Neuronal stem cell (in vitro differentiated cells): Measurements from ENCODE around the gene ARHGAP28.

Source experiments
- DNase-seq: peaks from one replicate; pipeline ENCODE4 v3.0.0-alpha.2; 2013; ENCODE audit warnings: low spot score
- H2AFZ ChIP-seq: one replicate; pipeline ENCODE4 v1.6.1; 2013; ENCODE audit warnings: mild to moderate bottlenecking, low read length, inconsistent platforms
- H2AK5ac ChIP-seq: 2 replicates; pipeline ENCODE4 v1.6.1; 2013; ENCODE audit warnings: low read depth, mild to moderate bottlenecking, inconsistent platforms, low read length, moderate library complexity, mixed read lengths
- H2BK120ac ChIP-seq: 2 replicates; pipeline ENCODE4 v1.6.1; 2013; ENCODE audit warnings: low read depth, mild to moderate bottlenecking, inconsistent platforms, low read length, moderate library complexity, mixed read lengths
- H2BK12ac ChIP-seq: one replicate; pipeline ENCODE4 v1.6.1; 2013; ENCODE audit warnings: low read length, inconsistent platforms
- H2BK15ac ChIP-seq: 2 replicates; pipeline ENCODE4 v1.6.1; 2013; ENCODE audit warnings: mild to moderate bottlenecking, low read length, inconsistent platforms, mixed read lengths
- H2BK5ac ChIP-seq: one replicate; pipeline ENCODE4 v1.6.1; 2013; ENCODE audit warnings: inconsistent platforms, mild to moderate bottlenecking, low read length, moderate library complexity
- H3K14ac ChIP-seq: one replicate; pipeline ENCODE4 v1.6.1; 2013; ENCODE audit warnings: low read length, inconsistent platforms
- H3K18ac ChIP-seq: 2 replicates; pipeline ENCODE4 v1.6.1; 2013; ENCODE audit warnings: low read length, inconsistent platforms
- H3K23ac ChIP-seq: 2 replicates; pipeline ENCODE4 v1.6.1; 2013; ENCODE audit warnings: low read depth, mild to moderate bottlenecking, mixed read lengths, low read length, inconsistent platforms; ENCODE audit not compliant: poor library complexity
- H3K27ac ChIP-seq: replicated peaks from 3 replicates; pipeline ENCODE4 v1.5.1; 2013; ENCODE audit warnings: low read length, inconsistent platforms
- H3K27me3 ChIP-seq, 3 experiments: 2 replicates each; pipeline ENCODE4 v1.6.1; 2013; ENCODE audit warnings: low read length in 3 of 3, mild to moderate bottlenecking in 2 of 3, inconsistent platforms in 1 of 3, low read depth in 1 of 3, mixed read lengths in 1 of 3, moderate library complexity in 1 of 3; ENCODE audit not compliant: control insufficient read depth in 3 of 3, insufficient read depth in 3 of 3
- H3K36me3 ChIP-seq, 2 donors: replicated peaks in 1 of 2; 2 replicates each; pipeline ENCODE4 v1.6.1; 2013; ENCODE audit warnings: low read length in 2 of 2; ENCODE audit not compliant: control insufficient read depth in 2 of 2, insufficient read depth in 2 of 2
- H3K4ac ChIP-seq: 2 replicates; pipeline ENCODE4 v1.6.1; 2013; ENCODE audit warnings: inconsistent platforms, mild to moderate bottlenecking, low read length, moderate library complexity
- H3K4me1 ChIP-seq, 2 donors: 1 replicate in 1 of 2; 2 replicates in 1 of 2; pipeline ENCODE4 v1.6.1; 2013; ENCODE audit warnings: low read length in 2 of 2, low read depth in 1 of 2; ENCODE audit not compliant: control insufficient read depth in 2 of 2, insufficient read depth in 1 of 2
- H3K4me2 ChIP-seq: one replicate; pipeline ENCODE4 v1.6.1; 2013; ENCODE audit warnings: mild to moderate bottlenecking, low read length, inconsistent platforms; ENCODE audit not compliant: insufficient read depth, poor library complexity, severe bottlenecking
- H3K4me3 ChIP-seq, 2 donors: 2 replicates each; pipeline ENCODE4 v1.5.1; 2013; ENCODE audit warnings: low read length in 2 of 2, mild to moderate bottlenecking in 2 of 2, inconsistent platforms in 1 of 2, moderate library complexity in 1 of 2
- H3K79me1 ChIP-seq: one replicate; pipeline ENCODE4 v1.6.1; 2013; ENCODE audit warnings: low read depth, mild to moderate bottlenecking, inconsistent platforms, low read length, moderate library complexity
- H3K9ac ChIP-seq: one replicate; pipeline ENCODE4 v1.6.1; 2013; ENCODE audit warnings: mild to moderate bottlenecking, low read depth, low read length, inconsistent platforms; ENCODE audit not compliant: poor library complexity
- H3K9me3 ChIP-seq, 2 donors: replicated peaks in 1 of 2; 2 replicates each; pipeline versions ENCODE3 to v1.6.1; 2013; ENCODE audit warnings: low read length in 2 of 2, mild to moderate bottlenecking in 2 of 2, inconsistent platforms in 1 of 2, low read depth in 1 of 2, mixed read lengths in 1 of 2, moderate library complexity in 1 of 2; ENCODE audit not compliant: control insufficient read depth in 2 of 2, insufficient read depth in 1 of 2
- H4K8ac ChIP-seq: one replicate; pipeline ENCODE4 v1.6.1; 2013; ENCODE audit warnings: low read depth, mild to moderate bottlenecking, inconsistent platforms, low read length, moderate library complexity
- H4K91ac ChIP-seq: one replicate; pipeline ENCODE4 v1.6.1; 2013; ENCODE audit warnings: low read length, low read depth, mild to moderate bottlenecking, inconsistent platforms; ENCODE audit not compliant: poor library complexity
- WGBS, 2 donors: extraction: QIAGEN DNeasy Blood & Tissue Kit; methylation state at CpG; one replicate each; pipeline ENCODE4 v1.1.7; 2013; ENCODE audit warnings: missing lambda C conversion rate in 2 of 2, mixed read lengths in 1 of 2; ENCODE audit not compliant: insufficient read length in 2 of 2, insufficient replicate concordance in 1 of 2; ENCODE audit errors: extremely low coverage in 2 of 2; 5-methylcytosine and 5-hydroxymethylcytosine counted together

Gene ARHGAP28

GRCh38 chr18:6719910-6720683 lies 9.4 kb upstream of the ARHGAP28 start:
- Histone ChIP-seq H2BK12ac (no peak overlapping the region), H3K36me3 (no peaks in the 10 kb centered on the region), H3K9me3 (no peaks in the 10 kb centered on the region), H2BK120ac (no peak overlapping the region), H2AFZ (no peak overlapping the region), H3K4me1 (no peaks in the 10 kb centered on the region), H3K14ac (no peak overlapping the region), H3K9ac (no peak overlapping the region), H3K27ac (no peak overlapping the region), H2BK15ac (no peak overlapping the region), H3K18ac (no peak overlapping the region), H2BK5ac (no peak overlapping the region), H3K4ac (no peak overlapping the region), H3K4me3 (no peak overlapping the region), H4K8ac (no peak overlapping the region), H3K23ac (no peak overlapping the region), H4K91ac (no peak overlapping the region), H3K4me2 (no peak overlapping the region), H3K27me3 (peaks cover 0 to 12% (median 0%) of the 10 kb centered on the region in 3 experiments), H2AK5ac (no peak overlapping the region), H3K79me1 (no peaks in the 10 kb centered on the region)
- WGBS, 2 donors, result no CpG with 5 or more reads among the region's 1 CpG
- DNase-seq, result no peak

- Histone ChIP-seq H3K9ac (no peak overlapping the region), H3K27ac (no peak overlapping the region), H3K18ac (no peak overlapping the region), H3K14ac (no peak overlapping the region), H2BK12ac (no peak overlapping the region), H2AK5ac (no peak overlapping the region), H3K4me3 (no peak overlapping the region), H3K4ac (no peak overlapping the region), H3K4me2 (no peak overlapping the region), H2AFZ (no peak overlapping the region), H4K91ac (no peak overlapping the region), H3K4me1 (no peaks in the 10 kb centered on the region), H2BK5ac (no peak overlapping the region), H4K8ac (no peak overlapping the region), H3K27me3 (peaks cover 0 to 12% (median 0%) of the 10 kb centered on the region in 3 experiments), H3K36me3 (no peaks in the 10 kb centered on the region), H3K23ac (no peak overlapping the region), H3K9me3 (no peaks in the 10 kb centered on the region), H2BK15ac (no peak overlapping the region), H3K79me1 (no peaks in the 10 kb centered on the region), H2BK120ac (no peak overlapping the region)
- no peak for DNase-seq
- no CpG with 5 or more reads among the region's 1 CpG for WGBS, 2 donors
Observed at GRCh38 chr18:6721755-6722154, 7.8 kb upstream of the ARHGAP28 start.

- no peak for DNase-seq
Observed at GRCh38 chr18:6722690-6723089, 6.8 kb upstream of the ARHGAP28 start.

GRCh38 chr18:6724331-6724730 lies 5.2 kb upstream of the ARHGAP28 start:
- Histone ChIP-seq H3K4me2 (no peak overlapping the region), H3K27ac (no peak overlapping the region), H2BK15ac (no peak overlapping the region), H2AFZ (no peak overlapping the region), H3K14ac (no peak overlapping the region), H3K4me3 (peak overlapping the region in 1 of 2 donors; percentile 18), H3K4me1 (peaks cover 0 to 4% of the 10 kb centered on the region in 2 donors), H3K4ac (no peak overlapping the region), H3K9me3 (no peaks in the 10 kb centered on the region), H3K9ac (no peak overlapping the region), H2AK5ac (no peak overlapping the region), H3K27me3 (peaks cover 0 to 12% (median 0%) of the 10 kb centered on the region in 3 experiments), H4K8ac (no peak overlapping the region), H2BK5ac (no peak overlapping the region), H2BK120ac (no peak overlapping the region), H3K36me3 (no peaks in the 10 kb centered on the region), H3K18ac (no peak overlapping the region), H2BK12ac (no peak overlapping the region), H3K23ac (no peak overlapping the region), H4K91ac (no peak overlapping the region), H3K79me1 (no peaks in the 10 kb centered on the region)
- WGBS, 2 donors, result no CpG with 5 or more reads among the region's 1 CpG
- no peak for DNase-seq

More at GRCh38 chr18:6722690-6723089, 6.8 kb upstream of the ARHGAP28 start:
- no peak overlapping the region for H2AFZ ChIP-seq
- no peak overlapping the region for H2BK15ac ChIP-seq
- no peak overlapping the region for H3K14ac ChIP-seq
- H4K8ac ChIP-seq, result no peak overlapping the region
- H2BK12ac ChIP-seq, result no peak overlapping the region
- H3K9ac ChIP-seq, result no peak overlapping the region
- no peaks in the 10 kb centered on the region for H3K4me1 ChIP-seq
- H3K9me3 ChIP-seq, result no peaks in the 10 kb centered on the region
- H2BK120ac ChIP-seq, result no peak overlapping the region
- H3K23ac ChIP-seq, result no peak overlapping the region
- H3K18ac ChIP-seq, result no peak overlapping the region
- no peak overlapping the region for H3K4me2 ChIP-seq
- H2BK5ac ChIP-seq, result no peak overlapping the region
- no peaks in the 10 kb centered on the region for H3K36me3 ChIP-seq
- H4K91ac ChIP-seq, result no peak overlapping the region
- H2AK5ac ChIP-seq, result no peak overlapping the region
- H3K79me1 ChIP-seq, result no peaks in the 10 kb centered on the region
- WGBS, 2 donors, result no CpG with 5 or more reads among the region's 4 CpGs
- H3K4me3 ChIP-seq, result no peak overlapping the region
- peaks cover 0 to 12% (median 0%) of the 10 kb centered on the region in 3 experiments for H3K27me3 ChIP-seq
- no peak overlapping the region for H3K4ac ChIP-seq
- no peak overlapping the region for H3K27ac ChIP-seq
